Astrocyte (in vitro differentiated cells and primary cell): ENCODE data around the gene PHF21B. TPM values are rescaled to one million over a fixed set of nuclear protein-coding genes. Genes with fewer than 3 reads are reported as not detected.

Source experiments
- DNase-seq: peaks from one replicate; pipeline ENCODE4 v3.0.0-alpha.2; 2010; ENCODE audit warnings: low read depth
- FAIRE-seq: peaks from 2 replicates; lab custom pipeline; 2011; peaks lifted over from hg19 to GRCh38; lab: Jason Lieb, UNC
- H2AFZ ChIP-seq: 2 replicates; pipeline ENCODE4 v1.6.0; 2012; ENCODE audit warnings: low read depth, low read length, inconsistent platforms
- H3K27ac ChIP-seq: 2 replicates; pipeline ENCODE4 v1.5.1; 2011; ENCODE audit warnings: low read depth, low read length, inconsistent platforms
- H3K27me3 ChIP-seq: 2 replicates; pipeline ENCODE4 v1.6.0; 2011; ENCODE audit warnings: low read length, inconsistent platforms; ENCODE audit not compliant: insufficient read depth
- H3K36me3 ChIP-seq: 2 replicates; pipeline ENCODE4 v1.5.1; 2011; ENCODE audit warnings: low read length, inconsistent platforms; ENCODE audit not compliant: insufficient read depth
- H3K4me1 ChIP-seq: 2 replicates; pipeline ENCODE4 v1.5.1; 2011; ENCODE audit warnings: low read length, inconsistent platforms; ENCODE audit not compliant: insufficient read depth
- H3K4me2 ChIP-seq: 2 replicates; pipeline ENCODE4 v1.6.0; 2012; ENCODE audit warnings: low read length, inconsistent platforms
- H3K4me3 ChIP-seq: 2 replicates; pipeline ENCODE4 v1.5.1; 2011; ENCODE audit warnings: low read depth, mild to moderate bottlenecking, low read length, inconsistent platforms; ENCODE audit not compliant: insufficient read depth
- H3K79me2 ChIP-seq: 2 replicates; pipeline ENCODE4 v1.6.0; 2012; ENCODE audit warnings: mild to moderate bottlenecking, low read length, inconsistent platforms; ENCODE audit not compliant: insufficient read depth
- H3K9ac ChIP-seq: 2 replicates; pipeline ENCODE4 v1.6.0; 2012; ENCODE audit warnings: mild to moderate bottlenecking, low read length, inconsistent platforms
- H3K9me3 ChIP-seq: 2 replicates; pipeline ENCODE4 v1.5.1; 2012; ENCODE audit warnings: low read depth, mild to moderate bottlenecking, low read length, inconsistent platforms; ENCODE audit not compliant: insufficient read depth
- H4K20me1 ChIP-seq: 2 replicates; pipeline ENCODE4 v1.6.0; 2012; ENCODE audit warnings: low read length, inconsistent platforms; ENCODE audit not compliant: insufficient read depth
- H3K27ac Mint-ChIP-seq: one replicate; pipeline ENCODE4 v1.8.0; 2021; ENCODE audit warnings: mild to moderate bottlenecking, mixed read lengths; ENCODE audit not compliant: unreplicated experiment
- H3K27me3 Mint-ChIP-seq: one replicate; pipeline ENCODE4 v1.8.0; 2021; ENCODE audit warnings: low read depth, mixed read lengths; ENCODE audit not compliant: unreplicated experiment
- H3K36me3 Mint-ChIP-seq: one replicate; pipeline ENCODE4 v1.8.0; 2021; ENCODE audit warnings: low read depth, mixed read lengths; ENCODE audit not compliant: unreplicated experiment
- H3K4me1 Mint-ChIP-seq: one replicate; pipeline ENCODE4 v1.8.0; 2021; ENCODE audit warnings: low read depth, mixed read lengths; ENCODE audit not compliant: unreplicated experiment
- H3K4me3 Mint-ChIP-seq: one replicate; pipeline ENCODE4 v1.8.0; 2021; ENCODE audit warnings: mild to moderate bottlenecking, moderate library complexity, mixed read lengths; ENCODE audit not compliant: unreplicated experiment
- H3K9me3 Mint-ChIP-seq: one replicate; pipeline ENCODE4 v1.8.0; 2021; ENCODE audit warnings: mild to moderate bottlenecking, mixed read lengths; ENCODE audit not compliant: unreplicated experiment
- CTCF ChIP-seq: IDR thresholded peaks from 2 replicates; pipeline ENCODE4 v1.5.1; 2011; ENCODE audit warnings: low read depth, mild to moderate bottlenecking, inconsistent platforms, low read length, moderate library complexity; ENCODE audit not compliant: insufficient read depth
- EZH2 ChIP-seq: IDR thresholded peaks from 2 replicates; pipeline ENCODE4 v1.6.1; 2012; ENCODE audit warnings: mild to moderate bottlenecking, low read length, inconsistent platforms; ENCODE audit not compliant: insufficient read depth
- total RNA-seq: library from RNA; stranded (reverse); gene quantifications from 2 replicates; pipeline ENCODE4 v1.2.1, GENCODE V29; 2021

Gene PHF21B
- total RNA-seq, 1 donor from 2014 or later = 6.3 TPM

- Mint-ChIP-seq H3K4me3 (no peak overlapping the region), H3K27ac (no peak overlapping the region), H3K36me3 (peaks cover 37% of the 10 kb centered on the region), H3K9me3 (peaks cover 10% of the 10 kb centered on the region), H3K27me3 (no peaks in the 10 kb centered on the region), H3K4me1 (no peaks in the 10 kb centered on the region)
- no peak overlapping the region for H3K4me3 ChIP-seq
- no peaks in the 10 kb centered on the region for H3K4me1 ChIP-seq
- TF ChIP-seq CTCF (no peak), EZH2 (no peak)
- no peak for FAIRE-seq
- H3K79me2 ChIP-seq = no peaks in the 10 kb centered on the region
- H3K36me3 ChIP-seq = no peaks in the 10 kb centered on the region
- H3K9me3 ChIP-seq = no peaks in the 10 kb centered on the region
- no peak overlapping the region for H2AFZ ChIP-seq
- H4K20me1 ChIP-seq = no peaks in the 10 kb centered on the region
- no peak overlapping the region for H3K27ac ChIP-seq
- DNase-seq = no peak
- H3K4me2 ChIP-seq = no peak overlapping the region
- H3K27me3 ChIP-seq = no peaks in the 10 kb centered on the region
- no peak overlapping the region for H3K9ac ChIP-seq
Observed at GRCh38 chr22:44914026-44914721, 95.6 kb downstream of the PHF21B start.

- no peak for FAIRE-seq
- Histone ChIP-seq H3K4me1 (no peaks in the 10 kb centered on the region), H3K27me3 (no peaks in the 10 kb centered on the region), H3K4me3 (no peak overlapping the region), H3K9me3 (no peaks in the 10 kb centered on the region), H3K36me3 (no peaks in the 10 kb centered on the region), H3K27ac (no peak overlapping the region), H2AFZ (no peak overlapping the region), H3K9ac (no peak overlapping the region), H4K20me1 (no peaks in the 10 kb centered on the region), H3K79me2 (no peaks in the 10 kb centered on the region), H3K4me2 (no peak overlapping the region)
- peaks cover 10% of the 10 kb centered on the region for H3K9me3 Mint-ChIP-seq
- H3K4me3 Mint-ChIP-seq = no peak overlapping the region
- H3K27ac Mint-ChIP-seq = no peak overlapping the region
- H3K27me3 Mint-ChIP-seq = no peaks in the 10 kb centered on the region
- H3K36me3 Mint-ChIP-seq = peaks cover 37% of the 10 kb centered on the region
- no peaks in the 10 kb centered on the region for H3K4me1 Mint-ChIP-seq
- no peak for DNase-seq
- TF ChIP-seq CTCF (no peak), EZH2 (no peak)
Observed at GRCh38 chr22:44913198-44913983, 96.4 kb downstream of the PHF21B start.

GRCh38 chr22:44909241-44909640 lies 100.6 kb downstream of the PHF21B start:
- FAIRE-seq (no peak), DNase-seq (no peak)
- Histone ChIP-seq H3K79me2 (no peaks in the 10 kb centered on the region), H3K9me3 (no peaks in the 10 kb centered on the region), H3K4me1 (no peaks in the 10 kb centered on the region), H3K27ac (no peak overlapping the region), H3K27me3 (no peaks in the 10 kb centered on the region), H4K20me1 (no peaks in the 10 kb centered on the region), H3K9ac (no peak overlapping the region), H3K36me3 (no peaks in the 10 kb centered on the region), H3K4me2 (no peak overlapping the region), H2AFZ (no peak overlapping the region), H3K4me3 (no peak overlapping the region)
- H3K27me3 Mint-ChIP-seq = no peaks in the 10 kb centered on the region
- TF ChIP-seq CTCF (no peak), EZH2 (no peak)
- H3K4me3 Mint-ChIP-seq = no peak overlapping the region
- no peaks in the 10 kb centered on the region for H3K4me1 Mint-ChIP-seq
- H3K9me3 Mint-ChIP-seq = peaks cover 10% of the 10 kb centered on the region
- peaks cover 42% of the 10 kb centered on the region for H3K36me3 Mint-ChIP-seq
- no peak overlapping the region for H3K27ac Mint-ChIP-seq
